Parietal lobe (tissue), 1 donor: ENCODE measurements around the gene HBG1. TPM values are rescaled to one million over a fixed set of nuclear protein-coding genes. Genes with fewer than 3 reads are reported as not detected.

Experiments
- total RNA-seq: library from RNA; depleted of rRNA; stranded (reverse); fragments of >200 nt; gene quantifications from one replicate; pipeline ENCODE4 v1.2.3, GENCODE V29; 2014

The HBG1 gene
- total RNA-seq: 0.63 TPM

GRCh38 chr11:5249807-5250396 is at the start of gene HBG1:
Gene HBG1, minus strand, starts transcription at chr11:5249857. Its CDS starts 53 bp downstream, at chr11:5249804.

GRCh38 chr11:5269715-5270147 is 20.1 kb upstream of the HBG1 start, which contains the start of gene HBE1:
Gene HBE1, minus strand, starts transcription at chr11:5269945. Its CDS starts 55 bp downstream, at chr11:5269890.

GRCh38 chr11:5254646-5255413 is 5.2 kb upstream of the HBG1 start, which contains the start of gene HBG2:
Gene HBG2, minus strand, starts transcription at chr11:5254781. Its CDS starts 53 bp downstream, at chr11:5254728.

GRCh38 chr11:5234381-5234834 is 15.2 kb downstream of the HBG1 start, which contains the start of gene HBD:
Gene HBD, minus strand, starts transcription at chr11:5234483. Its CDS starts 50 bp downstream, at chr11:5234433.

GRCh38 chr11:5226732-5227310 is 22.8 kb downstream of the HBG1 start, which contains the start of gene HBB:
Gene HBB, minus strand, starts transcription at chr11:5227071. Its CDS starts 50 bp downstream, at chr11:5227021.

GRCh38 chr11:5200582-5200981 is 49.1 kb downstream of the HBG1 start, which contains the start of gene OR51V1:
Gene OR51V1, minus strand, starts transcription at chr11:5200682. Its CDS starts 0 bp downstream, at chr11:5200682.

Other genes with a start within 250 kb of the HBG1 start
- gene OR52J3, start 203.3 kb downstream of the HBG1 start, total RNA-seq: not detected
- not detected for gene OR52E2, start 190.2 kb downstream of the HBG1 start, total RNA-seq
- not detected for gene OR52E1, start 180.3 kb downstream of the HBG1 start, total RNA-seq
- gene OR52A5, start 111.5 kb downstream of the HBG1 start, total RNA-seq: not detected
- gene OR52A1, start 95.1 kb downstream of the HBG1 start, total RNA-seq: not detected
- gene OR51V1, start 49.2 kb downstream of the HBG1 start, total RNA-seq: not detected
- gene HBB, start 22.8 kb downstream of the HBG1 start, total RNA-seq: 141 TPM
- not detected for gene HBD, start 15.4 kb downstream of the HBG1 start, total RNA-seq
- gene HBG2, start 4.9 kb upstream of the HBG1 start, total RNA-seq: 464 TPM
- 3.8 TPM for gene HBE1, start 20.1 kb upstream of the HBG1 start, total RNA-seq
- 0.94 TPM for gene OR51B4, start 52.1 kb upstream of the HBG1 start, total RNA-seq
- 2.2 TPM for gene OR51B2, start 74.4 kb upstream of the HBG1 start, total RNA-seq
- 3.1 TPM for gene OR51B5, start 93.7 kb upstream of the HBG1 start, total RNA-seq
- gene OR51B6, start 101.7 kb upstream of the HBG1 start, total RNA-seq: not detected
- gene OR51M1, start 134.0 kb upstream of the HBG1 start, total RNA-seq: not detected
- gene OR51Q1, start 172.3 kb upstream of the HBG1 start, total RNA-seq: not detected
- gene OR51I1, start 191.7 kb upstream of the HBG1 start, total RNA-seq: 2.5 TPM
- gene OR51I2, start 199.5 kb upstream of the HBG1 start, total RNA-seq: not detected
- not detected for gene OR52D1, start 238.8 kb upstream of the HBG1 start, total RNA-seq